ENCODE results near the gene CHN2.

CHN2 gene

GRCh38 chr7:29314148-29314547 is 119.6 kb downstream of the CHN2 start:
- TF ChIP-seq CTCF (IDR thresholded peaks at IDR 0.05), result no peak

DNA sequence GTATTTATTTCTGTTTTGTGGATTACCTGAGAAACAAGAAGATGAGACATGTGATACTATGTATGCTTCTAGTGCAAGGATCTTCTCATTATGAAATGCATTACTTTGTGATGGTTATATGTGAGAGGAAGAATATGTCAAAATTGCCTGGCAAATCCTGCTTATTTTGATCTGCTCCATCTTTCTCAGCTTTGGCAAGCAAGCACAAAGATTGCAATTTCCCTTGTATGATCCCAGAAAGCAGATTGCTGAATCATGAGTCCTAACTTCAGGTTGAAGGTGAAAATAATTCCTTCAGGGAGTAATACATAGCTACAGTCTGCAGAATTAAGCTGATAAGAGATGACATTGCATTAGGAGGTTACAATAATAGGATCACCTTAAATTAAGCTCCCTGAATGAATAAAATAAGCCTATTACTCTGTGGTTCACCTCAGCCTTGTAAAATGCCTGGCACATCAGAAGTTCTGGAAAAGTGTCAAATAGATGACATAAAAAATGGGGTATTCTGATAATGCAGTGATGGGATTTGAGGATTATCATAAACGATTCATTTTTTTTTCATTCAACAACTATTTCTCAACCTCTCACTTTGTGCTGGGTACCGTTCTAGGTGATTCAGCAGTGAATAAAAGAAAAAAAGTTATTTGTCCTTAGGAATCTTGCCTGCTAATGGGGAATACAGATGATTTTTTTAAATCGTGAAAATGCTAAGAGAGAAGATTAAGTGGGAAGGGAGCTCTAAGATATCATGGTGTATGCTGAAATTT is 120.7 kb downstream of the CHN2 start:
- TF ChIP-seq CTCF (IDR thresholded peaks at IDR 0.05), result no peak

DNA sequence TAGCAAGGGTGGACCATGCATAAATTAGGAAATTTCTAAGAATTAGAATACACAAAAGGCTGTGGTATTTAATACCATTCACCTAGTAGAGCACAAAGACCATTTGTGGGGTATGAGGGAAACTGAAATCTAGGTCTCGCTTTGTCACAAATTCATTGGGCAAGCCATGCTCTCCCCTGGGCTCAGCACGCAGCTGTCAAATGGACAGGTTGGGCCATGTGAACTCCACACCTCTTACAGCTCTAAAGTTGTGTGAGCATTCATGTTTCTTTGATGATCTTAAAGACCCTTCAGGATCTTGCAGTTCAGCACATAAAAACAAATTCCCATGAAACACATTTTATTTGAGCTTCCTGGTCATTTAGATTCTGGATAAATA is 121.3 kb downstream of the CHN2 start:
- no peak for TF ChIP-seq CTCF (IDR thresholded peaks at IDR 0.05)

GRCh38 chr7:29316926-29317325 is 122.4 kb downstream of the CHN2 start:
- no peak for TF ChIP-seq CTCF (IDR thresholded peaks at IDR 0.05)

GRCh38 chr7:29318853-29319718 is 124.5 kb downstream of the CHN2 start:
- no peak for TF ChIP-seq CTCF (IDR thresholded peaks at IDR 0.05)

DNA sequence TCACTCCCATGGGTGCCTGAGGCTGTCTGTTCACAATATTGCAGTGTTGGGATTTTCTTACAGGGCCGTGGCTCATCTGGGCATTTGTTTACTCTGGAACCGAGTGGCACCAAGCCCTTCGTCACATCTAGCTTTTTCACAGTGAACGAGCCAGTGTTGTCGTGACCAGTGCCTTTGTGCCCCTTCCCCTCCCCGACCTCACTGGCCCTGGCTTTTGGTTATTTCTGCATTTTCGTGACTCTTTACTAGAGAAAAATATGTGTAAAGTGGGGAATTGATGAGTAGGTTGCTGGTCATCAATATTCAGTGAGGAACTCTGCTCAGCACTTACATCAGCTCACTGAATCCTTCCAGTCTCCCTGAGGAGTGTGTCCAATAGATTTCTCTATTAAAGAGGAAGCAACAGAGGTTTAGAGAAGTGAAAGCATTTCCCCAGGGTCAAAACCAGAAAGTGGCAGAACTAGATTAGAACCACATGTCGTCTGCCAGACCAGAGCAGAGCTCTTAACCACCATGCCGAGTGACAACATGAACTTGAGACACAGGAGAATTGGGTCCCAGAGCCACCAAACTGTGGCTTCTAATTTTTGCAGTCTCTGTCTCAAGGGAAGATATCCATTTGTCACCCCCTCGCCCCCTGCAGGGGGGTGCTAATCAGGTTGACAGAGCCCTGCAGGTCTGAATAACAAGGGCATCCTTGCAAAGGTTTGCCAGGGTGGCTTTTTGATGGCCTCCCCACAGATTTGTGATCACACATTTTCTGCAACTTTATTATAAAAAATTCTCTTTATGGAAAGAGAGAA is 125.3 kb downstream of the CHN2 start:
- no peak for TF ChIP-seq CTCF (IDR thresholded peaks at IDR 0.05)

GRCh38 chr7:29320577-29320976 is 126.0 kb downstream of the CHN2 start:
- TF ChIP-seq CTCF (IDR thresholded peaks at IDR 0.05), result no peak
